Measurements from ENCODE around the gene FPGS.
"Not testable (repeated sequence)": the region's sequence is repeated elsewhere in the genome, so short reads cannot be mapped to it uniquely, and the experiment has no call there.

FPGS gene

GRCh38 chr9:127838375-127839078 is 35.8 kb downstream of the FPGS start:
- DNase-seq (ENCODE audit: low read depth, low spot score): peak; percentile 81

GRCh38 chr9:127841087-127841835 is 38.6 kb downstream of the FPGS start:
- DNase-seq (ENCODE audit: low read depth, low spot score): no peak

DNA sequence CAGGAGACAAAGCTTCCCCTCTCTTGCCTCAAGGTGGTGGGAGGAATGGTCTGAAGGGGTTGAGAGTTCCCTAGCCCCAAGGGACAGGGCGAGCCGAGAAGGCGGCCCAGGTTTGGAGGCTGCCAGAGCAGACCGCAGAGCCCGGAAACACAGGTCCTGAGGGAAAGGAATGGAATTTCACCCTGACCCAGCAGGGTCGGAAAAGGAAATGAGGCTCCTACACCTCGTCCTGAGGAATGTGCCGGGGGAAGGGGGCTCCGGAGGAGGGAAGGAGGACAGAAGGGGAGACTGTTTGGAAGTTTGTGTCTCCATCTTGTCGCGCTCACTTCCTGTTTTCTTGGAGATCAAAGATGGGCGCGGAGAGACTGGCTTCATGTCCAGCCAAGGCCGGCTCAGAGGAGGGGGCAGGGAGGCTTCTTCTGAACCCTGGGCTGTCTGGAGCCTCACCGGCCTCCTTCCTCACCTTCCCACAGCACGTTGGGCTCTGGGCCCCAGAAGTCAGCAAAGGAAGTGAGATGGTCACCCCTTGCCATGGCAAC is 42.2 kb downstream of the FPGS start:
- DNase-seq (ENCODE audit: low read depth, low spot score): no peak

DNA sequence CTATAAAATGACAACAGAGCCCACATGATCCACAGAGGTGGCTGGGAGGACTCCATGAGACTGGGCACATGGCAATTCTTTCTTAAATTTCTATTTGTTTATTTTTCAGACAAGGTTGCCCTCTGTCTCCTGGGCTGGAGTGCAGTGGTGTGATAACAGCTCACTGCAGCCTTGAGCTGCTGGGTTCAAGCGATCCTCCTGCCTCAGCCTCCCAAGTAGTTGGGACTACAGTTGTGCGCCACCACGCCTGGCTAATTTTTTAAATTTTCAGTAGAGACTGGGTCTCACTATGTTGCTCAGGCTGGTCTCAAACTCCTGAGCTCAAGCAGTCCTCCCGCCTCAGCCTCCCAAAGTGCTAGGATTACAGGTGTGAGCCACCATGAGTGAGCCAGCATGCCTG is 42.9 kb downstream of the FPGS start:
- not testable (repeated sequence) for DNase-seq (ENCODE audit: low read depth, low spot score)

GRCh38 chr9:127846443-127847177 is 43.9 kb downstream of the FPGS start:
- DNase-seq (ENCODE audit: low read depth, low spot score): no peak

DNA sequence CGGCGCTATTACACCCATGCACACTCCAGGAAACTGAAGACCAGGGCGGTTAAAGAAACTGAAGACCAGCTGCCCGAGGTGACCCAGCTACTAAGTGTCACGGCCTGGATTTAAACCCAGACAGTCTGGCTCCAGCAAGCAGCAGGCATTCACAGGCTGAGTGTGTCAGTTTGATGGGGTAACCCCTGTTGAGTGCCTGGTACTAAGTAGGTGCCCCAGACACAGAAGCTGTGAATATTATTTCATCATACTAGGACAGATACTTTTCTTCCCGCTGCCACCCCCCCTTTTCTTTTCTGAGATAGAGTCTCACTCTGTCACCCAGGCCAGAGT is 44.5 kb downstream of the FPGS start:
- DNase-seq (ENCODE audit: low read depth, low spot score): no peak

DNA sequence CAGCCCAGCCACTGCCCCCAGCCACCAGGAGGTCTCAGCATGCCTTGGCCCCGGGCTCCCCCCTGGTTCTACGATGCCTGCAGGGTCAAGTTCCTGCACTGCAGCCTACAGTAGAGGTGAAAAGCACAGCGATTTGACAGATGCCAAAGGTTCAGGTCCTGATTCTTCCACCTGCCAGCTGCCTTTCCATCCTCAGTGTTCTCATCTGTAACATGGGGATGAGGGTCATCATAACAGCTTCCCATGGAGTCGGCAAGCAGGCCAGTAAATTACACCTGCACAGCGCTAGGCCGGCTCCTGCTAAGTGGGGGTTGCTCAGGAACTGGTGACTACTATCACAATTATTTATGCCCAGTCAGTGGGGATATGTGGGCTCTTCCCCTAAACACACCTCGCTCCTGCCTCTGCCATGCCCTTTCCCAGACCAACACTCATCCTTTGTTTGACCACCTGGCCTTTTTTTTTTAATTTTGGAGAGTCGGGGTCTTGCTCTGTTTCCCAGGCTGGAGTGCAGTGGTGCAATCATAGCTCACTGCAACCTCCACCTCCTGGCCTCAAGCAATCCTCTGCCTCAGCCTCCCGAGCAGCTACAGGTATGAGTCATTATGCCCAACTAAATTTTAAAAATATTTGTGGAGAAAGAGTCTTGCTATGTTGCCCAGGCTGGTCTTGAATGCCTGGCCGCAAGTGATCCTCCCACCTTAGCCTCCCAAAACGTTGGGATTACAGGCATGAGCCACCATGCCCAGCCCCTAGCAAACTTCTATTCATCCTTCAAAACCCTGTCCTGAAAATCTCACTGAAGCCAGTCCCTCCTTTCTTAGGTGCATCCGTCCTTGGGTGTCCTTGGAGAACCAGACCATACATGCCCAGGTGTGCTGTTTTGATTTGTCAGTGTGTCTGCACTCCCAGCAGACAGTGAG is 45.4 kb downstream of the FPGS start:
- no peak for DNase-seq (ENCODE audit: low read depth, low spot score)

- no peak for DNase-seq (ENCODE audit: low read depth, low spot score)
These were observed 46.2 kb downstream of the FPGS start for GRCh38 chr9:127848756-127849504.

GRCh38 chr9:127850286-127850830 is 47.7 kb downstream of the FPGS start:
- DNase-seq (ENCODE audit: low read depth, low spot score): no peak

DNA sequence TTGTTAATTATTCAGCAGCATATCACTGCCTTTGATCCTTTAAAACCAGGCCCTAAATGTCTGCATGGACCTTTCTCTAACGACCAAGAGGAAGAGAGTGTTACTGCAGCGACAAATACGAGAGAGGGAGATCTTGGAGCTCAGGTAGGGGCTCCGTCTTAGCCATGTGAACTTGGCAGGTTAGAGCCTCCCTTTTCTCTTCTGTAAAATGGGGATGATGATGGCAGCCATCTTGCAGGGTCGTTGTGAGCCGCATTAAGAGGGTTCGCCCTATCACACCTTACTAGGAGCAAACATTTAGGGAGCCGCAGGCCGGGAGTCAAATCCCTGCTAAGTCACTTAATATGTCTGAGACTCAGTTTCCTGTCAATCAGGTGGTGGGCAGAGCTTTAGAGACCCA is 50.1 kb downstream of the FPGS start:
- DNase-seq (ENCODE audit: low read depth, low spot score): no peak

DNA sequence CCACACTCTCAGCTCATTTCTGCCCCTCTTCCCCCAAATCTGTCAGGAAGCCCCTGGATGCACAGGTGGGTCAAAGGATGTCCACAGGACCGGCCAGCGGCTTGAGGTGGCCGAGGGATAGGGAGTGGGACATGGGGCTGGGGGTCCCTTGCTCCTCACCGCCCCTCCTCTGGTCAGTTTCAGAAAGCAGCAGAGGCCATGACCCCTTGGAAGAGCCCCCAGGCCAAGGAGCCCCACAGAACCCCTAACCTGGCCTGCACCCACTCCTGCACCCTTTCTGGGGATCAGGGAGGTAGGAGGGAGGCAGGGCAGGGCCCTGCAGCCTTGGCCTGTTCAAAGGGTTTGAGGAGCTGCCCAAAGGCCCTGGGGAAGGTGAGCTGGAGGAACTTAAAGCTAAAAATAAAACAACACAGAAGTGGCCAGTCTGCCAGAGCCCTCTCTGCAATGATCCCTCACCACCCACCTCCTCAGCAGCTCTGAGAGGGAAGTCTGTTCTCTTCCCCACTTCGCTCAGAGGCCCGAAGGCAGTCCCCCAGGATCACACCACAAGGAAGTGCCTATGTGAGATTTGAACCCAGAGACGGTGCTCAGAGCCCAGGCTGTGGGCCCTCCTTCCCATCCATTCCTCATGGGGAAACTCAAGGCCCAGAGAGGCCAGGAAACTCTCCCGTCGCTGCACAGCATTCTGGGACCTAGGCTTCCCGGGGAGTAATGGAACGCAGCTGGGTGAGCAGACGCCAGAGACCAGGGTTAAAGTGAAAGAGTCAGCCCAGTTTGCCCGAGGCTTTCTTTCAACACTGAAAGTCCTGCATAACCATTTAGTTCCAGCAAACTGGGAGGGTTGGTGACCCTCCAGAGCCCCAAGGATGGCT is 50.9 kb downstream of the FPGS start:
- no peak for DNase-seq (ENCODE audit: low read depth, low spot score)

- peak; percentile 53 for DNase-seq (ENCODE audit: low read depth, low spot score)
These were observed 51.6 kb downstream of the FPGS start, which contains the start of gene ENG for GRCh38 chr9:127854184-127854806. Gene ENG (minus strand): TSS chr9:127854658. CDS start chr9:127854355, 303 bp downstream.

GRCh38 chr9:127854960-127855359 is 52.3 kb downstream of the FPGS start:
- DNase-seq (ENCODE audit: low read depth, low spot score): no peak

DNA sequence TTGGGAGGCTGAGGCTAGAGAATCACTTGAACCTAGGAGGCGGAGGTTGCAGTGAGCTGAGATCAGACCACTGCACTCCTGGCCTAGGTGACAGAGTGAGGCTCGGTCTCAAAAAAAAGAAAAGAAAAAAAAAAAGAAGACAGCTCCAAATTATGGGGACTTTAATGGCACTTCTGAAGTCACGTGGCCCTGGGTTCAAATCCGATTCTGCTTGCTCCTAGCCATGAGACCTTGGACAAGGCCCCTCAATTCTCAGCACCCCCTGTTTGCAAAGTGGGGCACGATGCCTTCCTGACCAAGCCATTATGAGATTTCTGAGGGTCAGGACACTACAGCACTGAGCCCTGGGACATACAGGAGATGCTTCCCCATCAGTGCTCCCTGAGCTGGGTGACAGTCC is 52.8 kb downstream of the FPGS start:
- DNase-seq (ENCODE audit: low read depth, low spot score): no peak

GRCh38 chr9:127856094-127856728 is 53.5 kb downstream of the FPGS start:
- DNase-seq (ENCODE audit: low read depth, low spot score): no peak

GRCh38 chr9:127856729-127857116 is 54.0 kb downstream of the FPGS start:
- no peak for DNase-seq (ENCODE audit: low read depth, low spot score)

DNA sequence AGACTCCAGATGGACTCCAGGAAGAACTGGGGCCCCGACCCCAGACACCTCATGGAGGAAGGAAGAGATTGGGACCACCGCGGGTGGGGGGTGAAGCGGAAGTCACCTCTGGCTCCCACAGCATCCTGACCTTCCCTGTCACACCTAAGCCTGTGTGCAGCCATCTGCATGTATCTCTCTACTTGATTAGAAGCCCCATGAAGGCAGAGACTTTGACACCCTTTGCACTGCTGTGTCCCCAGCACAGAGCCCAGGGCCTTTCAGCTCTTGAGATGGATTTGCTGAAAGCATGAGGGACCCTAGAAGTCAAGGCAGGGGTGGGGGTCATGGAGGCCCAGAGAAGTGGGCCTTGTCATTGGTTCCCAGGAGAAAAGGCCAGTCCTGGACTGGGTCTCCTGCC is 54.6 kb downstream of the FPGS start:
- DNase-seq (ENCODE audit: low read depth, low spot score): no peak

DNA sequence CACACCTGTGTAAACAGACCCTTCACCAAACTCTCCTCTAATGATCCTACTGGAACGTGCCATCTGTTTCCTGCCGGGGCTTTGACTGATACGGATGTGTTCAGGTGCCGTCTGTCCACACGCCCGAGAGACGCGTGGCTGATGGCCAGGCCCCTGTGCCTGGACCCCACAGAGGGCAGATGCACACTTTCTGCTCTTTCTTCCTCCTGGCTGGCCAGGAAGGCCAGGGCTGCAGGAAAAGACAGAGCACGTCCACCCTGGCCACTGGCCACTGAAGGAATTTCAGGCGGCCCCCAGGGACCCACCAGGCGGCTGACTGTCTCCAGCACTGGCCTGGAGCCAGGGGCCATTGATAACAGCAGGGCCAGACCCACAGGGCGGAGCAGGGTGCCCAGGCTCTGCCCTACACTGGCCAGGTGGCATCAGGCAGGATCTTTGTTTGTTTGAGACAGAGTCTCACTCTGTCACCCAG is 55.4 kb downstream of the FPGS start:
- no peak for DNase-seq (ENCODE audit: low read depth, low spot score)
